Naive thymus-derived CD8-positive, alpha-beta T cell (primary cell): Measurements from ENCODE around the gene RHO. TPM values are rescaled to one million over a fixed set of nuclear protein-coding genes. Genes with fewer than 3 reads are reported as not detected.

Source experiments
- ATAC-seq, 2 donors: fragments of 150-1000 bp; cut with Tn5 transposase in 1 of 2; sonication (Bioruptor Pico), chemical (Tn5 transposase) in 1 of 2; 1 replicate in 1 of 2; 2 replicates in 1 of 2; pipeline ENCODE4 v1.10.0; 2021; ENCODE audit warnings: mild to moderate bottlenecking in 2 of 2, moderate library complexity in 2 of 2
- POLR2A ChIA-PET: fragments of 350-600 bp; sonication (Branson Sonifier 250); formaldehyde crosslinking; loops from one replicate; lab custom pipeline; 2021; ENCODE audit warnings: antibody characterized with exemption; lab: Charles Lee
- DNase-seq, 10 donors: peaks; one replicate each; pipeline versions ENCODE4 v3.0.0 to v3.0.0-alpha.2; 2020 to 2022
- H3K27ac Mint-ChIP-seq, 10 donors: one replicate each; pipeline ENCODE4 v1.8.0; 2020 to 2022; ENCODE audit warnings: mild to moderate bottlenecking in 10 of 10, mixed read lengths in 10 of 10, moderate library complexity in 4 of 10, inconsistent platforms in 1 of 10
- H3K27me3 Mint-ChIP-seq, 5 donors: one replicate each; pipeline ENCODE4 v1.8.0; 2021 to 2022; ENCODE audit warnings: mixed read lengths in 5 of 5
- H3K36me3 Mint-ChIP-seq, 3 donors: one replicate each; pipeline ENCODE4 v1.8.0; 2020 to 2022; ENCODE audit warnings: mixed read lengths in 3 of 3, mild to moderate bottlenecking in 2 of 3, inconsistent platforms in 1 of 3
- H3K4me1 Mint-ChIP-seq, 4 donors: one replicate each; pipeline ENCODE4 v1.8.0; 2021 to 2022; ENCODE audit warnings: mixed read lengths in 4 of 4
- H3K4me3 Mint-ChIP-seq, 10 donors: one replicate each; pipeline ENCODE4 v1.8.0; 2020 to 2022; ENCODE audit warnings: mild to moderate bottlenecking in 10 of 10, mixed read lengths in 10 of 10, moderate library complexity in 6 of 10, inconsistent platforms in 1 of 10
- H3K9me3 Mint-ChIP-seq, 9 donors: one replicate each; pipeline ENCODE4 v1.8.0; 2020 to 2022; ENCODE audit warnings: mixed read lengths in 9 of 9, mild to moderate bottlenecking in 3 of 9, inconsistent platforms in 1 of 9, moderate library complexity in 1 of 9
- polyA plus RNA-seq, 3 donors: library from polyadenylated mRNA; unstranded; fragments of 300-500 nt; fragmentation: Illumina TruSeq; gene quantifications; one replicate each; pipeline ENCODE4 v1.2.3, GENCODE V29; 2021
- total RNA-seq, 8 experiments: library from RNA in 2 of 8; stranded (reverse) in 2 of 8; gene quantifications; one replicate each; pipeline ENCODE4 v1.2.3 and lab custom pipeline; 2021 to 2026

The RHO gene
- total and polyA plus RNA-seq, 5 experiments from 2014 or later, result 0.13 TPM; not detected in 4

DNA sequence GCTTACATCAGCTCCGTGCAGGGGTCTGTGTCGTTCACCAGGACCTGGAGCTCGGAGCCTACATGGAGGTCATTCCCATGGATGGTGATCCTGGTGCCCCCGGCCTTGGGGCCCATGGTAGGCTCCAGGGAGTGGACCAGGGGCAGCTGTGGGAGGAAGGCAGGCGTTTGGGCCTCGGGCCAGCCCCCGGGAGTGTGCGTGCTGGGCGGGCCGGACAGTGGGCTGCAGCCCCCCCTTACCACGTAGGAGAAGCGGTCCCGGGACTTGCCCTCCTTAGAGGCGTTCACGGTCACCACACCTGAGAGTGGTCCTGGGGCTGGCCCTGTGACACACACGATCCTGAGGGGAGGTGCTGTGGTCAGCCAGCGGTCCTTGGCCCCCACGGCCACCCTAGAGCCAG, 44.2 kb downstream of the RHO start:
- ATAC-seq, result no peak
- Mint-ChIP-seq H3K9me3 (no peaks in the 10 kb centered on the region), H3K27ac (peak overlapping the region in 4 of 10 donors; percentile 8 to 96 (median 40)), H3K4me3 (no peak overlapping the region), H3K27me3 (peaks cover 0 to 2% (median 0%) of the 10 kb centered on the region in 5 donors), H3K36me3 (no peaks in the 10 kb centered on the region), H3K4me1 (peaks cover 15 to 34% (median 26%) of the 10 kb centered on the region in 4 donors)
- no peak for DNase-seq
- POLR2A ChIA-PET, result interaction anchor here (0.6 kb wide), 1 partner anchor 557 kb away, joined by 3 read pairs; no protein-coding TSS in a partner anchor

DNA sequence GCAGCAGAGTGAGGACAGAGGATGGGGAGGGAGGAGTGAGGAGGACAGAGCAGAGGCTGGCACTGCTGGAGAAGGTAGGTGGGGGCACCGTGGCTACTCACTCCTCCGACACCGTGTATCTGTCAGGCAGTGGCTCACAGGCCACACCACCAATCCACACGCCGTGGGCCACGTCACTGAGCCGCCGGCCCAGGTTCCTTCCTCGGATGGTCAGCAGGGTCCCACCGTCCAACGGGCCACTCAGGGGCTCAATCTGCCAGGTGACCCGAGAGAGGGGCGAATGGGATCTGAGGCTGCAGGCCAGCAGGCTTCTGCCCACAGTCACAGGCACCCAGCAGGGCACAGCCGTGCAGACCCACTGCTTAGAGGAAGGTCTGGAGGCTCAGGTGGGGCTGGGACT, 45.1 kb downstream of the RHO start:
- H3K4me3 Mint-ChIP-seq, result no peak overlapping the region
- H3K9me3 Mint-ChIP-seq, result no peaks in the 10 kb centered on the region
- H3K27ac Mint-ChIP-seq, result peak overlapping the region in 7 of 10 donors; percentile 8 to 96 (median 77)
- H3K36me3 Mint-ChIP-seq, result no peaks in the 10 kb centered on the region
- DNase-seq (no peak), ATAC-seq (no peak)
- H3K27me3 Mint-ChIP-seq, result peaks cover 0 to 2% (median 0%) of the 10 kb centered on the region in 5 donors
- H3K4me1 Mint-ChIP-seq, result peaks cover 20 to 40% (median 35%) of the 10 kb centered on the region in 4 donors
- POLR2A ChIA-PET, result interaction anchor here (1.0 kb wide), 1 partner anchor 13 kb away, joined by 3 read pairs; no protein-coding TSS in a partner anchor

DNA sequence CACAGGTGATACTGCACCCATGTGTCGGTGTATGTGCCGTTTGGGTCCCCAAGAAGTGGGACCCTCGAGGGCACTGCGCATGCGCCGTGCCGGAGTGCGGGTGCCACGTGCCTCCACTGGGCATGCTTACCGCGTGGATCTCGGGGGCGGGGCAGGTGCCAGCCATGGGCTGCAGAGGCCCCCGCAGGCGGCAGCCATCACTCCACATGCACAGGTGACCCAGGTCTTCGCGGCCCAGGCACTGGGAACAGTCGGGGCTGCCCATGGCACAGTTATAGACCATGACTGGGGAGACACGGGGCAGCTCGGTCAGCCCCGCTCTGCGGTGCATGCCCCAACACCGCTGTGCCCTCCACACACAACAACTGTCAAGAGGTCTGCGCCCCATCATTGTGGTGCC, 45.8 kb downstream of the RHO start:
- POLR2A ChIA-PET, result interaction anchor here (1.0 kb wide), 1 partner anchor 13 kb away, joined by 3 read pairs; no protein-coding TSS in a partner anchor
- H3K27me3 Mint-ChIP-seq, result peaks cover 0 to 2% (median 0%) of the 10 kb centered on the region in 5 donors
- peaks cover 22 to 46% (median 39%) of the 10 kb centered on the region in 4 donors for H3K4me1 Mint-ChIP-seq
- peak overlapping the region in 8 of 10 donors; percentile 46 to 96 (median 92) for H3K27ac Mint-ChIP-seq
- no peak overlapping the region for H3K4me3 Mint-ChIP-seq
- DNase-seq (no peak), ATAC-seq (no peak)
- H3K36me3 Mint-ChIP-seq, result no peaks in the 10 kb centered on the region
- H3K9me3 Mint-ChIP-seq, result no peaks in the 10 kb centered on the region

DNA sequence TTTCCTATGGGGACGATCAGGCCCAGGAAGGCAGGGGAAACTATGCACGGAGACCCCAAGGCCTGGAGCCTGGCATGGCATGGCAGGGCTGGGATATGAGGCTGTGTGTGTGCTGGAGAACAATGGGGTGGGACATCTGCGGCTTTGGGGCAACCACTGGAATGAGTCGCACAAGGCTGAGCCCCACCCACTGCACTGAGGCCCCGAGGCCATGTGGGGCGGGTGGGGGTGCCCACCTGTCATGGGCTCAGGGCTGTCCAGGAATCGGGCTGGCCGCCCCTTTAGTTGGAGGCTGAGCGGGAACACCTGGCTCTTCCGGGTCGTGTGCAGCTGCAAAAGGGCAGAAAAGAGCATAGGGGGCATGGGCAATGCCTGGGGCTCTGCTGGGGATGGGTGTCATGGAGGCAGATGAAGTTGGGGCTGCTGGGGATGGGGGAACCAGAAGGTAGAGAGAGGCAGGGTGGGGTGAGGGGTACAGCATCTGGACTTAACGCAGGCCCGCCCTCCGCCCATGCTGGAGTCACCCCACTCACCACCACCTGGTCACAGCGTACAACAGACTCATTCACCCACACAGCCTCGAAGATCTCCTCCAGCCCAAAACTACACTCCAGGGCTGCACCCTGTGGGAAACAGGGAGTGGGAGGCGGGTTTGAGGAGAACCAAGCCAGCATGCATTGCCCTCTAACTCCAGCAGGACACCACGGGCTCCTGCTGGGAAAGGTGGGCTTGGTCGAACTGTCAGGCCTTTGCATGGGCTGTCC, 47.0 kb downstream of the RHO start:
- no peaks in the 10 kb centered on the region for H3K36me3 Mint-ChIP-seq
- no peaks in the 10 kb centered on the region for H3K9me3 Mint-ChIP-seq
- peaks cover 0 to 2% (median 0%) of the 10 kb centered on the region in 5 donors for H3K27me3 Mint-ChIP-seq
- no peak for DNase-seq
- H3K27ac Mint-ChIP-seq, result peak overlapping the region in 9 of 10 donors; percentile 33 to 97 (median 94)
- peaks cover 23 to 50% (median 40%) of the 10 kb centered on the region in 4 donors for H3K4me1 Mint-ChIP-seq
- H3K4me3 Mint-ChIP-seq, result peak overlapping the region in 2 of 10 donors; percentile 26 to 72
- no peak for ATAC-seq
- POLR2A ChIA-PET, result interaction anchor here (2.2 to 4.1 kb wide), 5 partner anchors 9 to 32 kb away, joined by 10 to 42 read pairs (median 12); partner anchors contain the start of gene PLXND1

DNA sequence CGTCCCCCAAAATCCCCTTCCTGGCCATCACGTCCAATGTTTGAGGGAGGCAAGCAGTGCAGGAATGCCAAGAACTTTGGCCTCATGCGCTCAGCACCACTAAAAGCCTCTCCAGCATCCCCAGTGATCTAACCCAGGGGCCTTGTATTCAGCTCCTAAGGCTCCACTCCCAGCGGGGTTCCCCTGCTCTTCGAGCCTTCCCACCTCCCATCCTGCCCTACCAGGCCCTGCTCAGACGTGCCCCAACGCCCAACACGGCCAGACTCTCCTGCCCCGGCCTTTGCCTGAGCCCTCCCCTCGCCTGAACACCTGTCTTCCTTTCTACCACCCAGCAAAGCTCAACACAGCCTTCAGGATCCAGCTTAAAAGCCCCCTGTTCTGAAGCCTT, 47.6 kb downstream of the RHO start:
- H3K4me1 Mint-ChIP-seq, result peaks cover 25 to 52% (median 40%) of the 10 kb centered on the region in 4 donors
- peaks cover 0 to 2% (median 0%) of the 10 kb centered on the region in 5 donors for H3K27me3 Mint-ChIP-seq
- POLR2A ChIA-PET, result interaction anchor here (2.1 to 4.1 kb wide), 6 partner anchors 10 to 32 kb away, joined by 5 to 42 read pairs (median 12); partner anchors contain the start of gene PLXND1
- H3K4me3 Mint-ChIP-seq, result peak overlapping the region in 7 of 10 donors; percentile 1 to 72 (median 55)
- no peak for ATAC-seq
- H3K36me3 Mint-ChIP-seq, result no peaks in the 10 kb centered on the region
- no peak for DNase-seq
- H3K9me3 Mint-ChIP-seq, result no peaks in the 10 kb centered on the region
- peak overlapping the region; percentile 91 to 97 (median 94) for H3K27ac Mint-ChIP-seq

- ATAC-seq (peak; percentile 88 to 92), DNase-seq (peak; percentile 21 to 87 (median 77))
- Mint-ChIP-seq H3K27ac (peak overlapping the region; percentile 91 to 97 (median 94)), H3K4me1 (peaks cover 25 to 52% (median 40%) of the 10 kb centered on the region in 4 donors), H3K4me3 (peak overlapping the region in 9 of 10 donors; percentile 55 to 78 (median 66)), H3K9me3 (no peaks in the 10 kb centered on the region), H3K27me3 (peaks cover 0 to 2% (median 0%) of the 10 kb centered on the region in 5 donors), H3K36me3 (no peaks in the 10 kb centered on the region)
- POLR2A ChIA-PET, result interaction anchor here (0.8 to 4.1 kb wide), 12 partner anchors 10 to 535 kb away, joined by 3 to 42 read pairs (median 7); partner anchors contain the start of genes IFT122, MBD4, PLXND1 and TMCC1
Observed at GRCh38 chr3:129576514-129577352, 48.3 kb downstream of the RHO start.

DNA sequence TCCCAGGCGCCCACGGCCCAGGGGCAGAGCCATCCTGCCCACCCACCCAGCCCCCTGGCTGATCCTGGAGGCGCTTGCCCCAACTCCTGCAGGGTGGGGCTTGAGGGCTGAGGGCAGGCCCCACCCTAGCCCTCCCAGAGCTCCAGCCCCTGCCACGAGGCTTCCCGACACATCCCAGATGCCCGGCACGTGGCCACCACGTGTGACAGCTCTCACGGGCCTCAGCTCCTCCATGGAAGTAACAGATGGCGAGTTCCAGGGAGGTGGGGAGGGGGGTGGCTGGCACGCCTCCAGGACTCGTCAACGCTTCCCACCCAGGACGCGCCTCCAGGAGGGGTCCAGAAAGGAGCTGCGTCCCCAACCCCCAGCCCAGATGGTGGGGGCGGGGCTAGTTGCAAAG, 48.9 kb downstream of the RHO start:
- POLR2A ChIA-PET, result interaction anchor here (0.8 to 4.1 kb wide), 12 partner anchors 10 to 535 kb away, joined by 3 to 42 read pairs (median 7); partner anchors contain the start of genes IFT122, MBD4, PLXND1 and TMCC1
- no peaks in the 10 kb centered on the region for H3K36me3 Mint-ChIP-seq
- H3K27me3 Mint-ChIP-seq, result peaks cover 0 to 2% (median 0%) of the 10 kb centered on the region in 5 donors
- ATAC-seq (no peak), DNase-seq (no peak)
- H3K9me3 Mint-ChIP-seq, result no peaks in the 10 kb centered on the region
- H3K27ac Mint-ChIP-seq, result peak overlapping the region in 8 of 10 donors; percentile 19 to 97 (median 93)
- peaks cover 25 to 52% (median 40%) of the 10 kb centered on the region in 4 donors for H3K4me1 Mint-ChIP-seq
- H3K4me3 Mint-ChIP-seq, result peak overlapping the region in 5 of 10 donors; percentile 55 to 78 (median 68)

GRCh38 chr3:129577925-129578786, 49.7 kb downstream of the RHO start:
- peaks cover 25 to 51% (median 40%) of the 10 kb centered on the region in 4 donors for H3K4me1 Mint-ChIP-seq
- ATAC-seq, result peak in 1 of 2 donors; percentile 33
- H3K9me3 Mint-ChIP-seq, result no peaks in the 10 kb centered on the region
- H3K36me3 Mint-ChIP-seq, result no peaks in the 10 kb centered on the region
- H3K27ac Mint-ChIP-seq, result peak overlapping the region; percentile 60 to 92 (median 80)
- POLR2A ChIA-PET, result interaction anchor here (0.8 to 4.1 kb wide), 11 partner anchors 9 to 534 kb away, joined by 3 to 42 read pairs (median 5); partner anchors contain the start of gene PLXND1
- H3K27me3 Mint-ChIP-seq, result peaks cover 0 to 2% (median 0%) of the 10 kb centered on the region in 5 donors
- peak overlapping the region in 7 of 10 donors; percentile 45 to 68 (median 54) for H3K4me3 Mint-ChIP-seq
- peak in 5 of 10 donors; percentile 5 to 39 (median 34) for DNase-seq

DNA sequence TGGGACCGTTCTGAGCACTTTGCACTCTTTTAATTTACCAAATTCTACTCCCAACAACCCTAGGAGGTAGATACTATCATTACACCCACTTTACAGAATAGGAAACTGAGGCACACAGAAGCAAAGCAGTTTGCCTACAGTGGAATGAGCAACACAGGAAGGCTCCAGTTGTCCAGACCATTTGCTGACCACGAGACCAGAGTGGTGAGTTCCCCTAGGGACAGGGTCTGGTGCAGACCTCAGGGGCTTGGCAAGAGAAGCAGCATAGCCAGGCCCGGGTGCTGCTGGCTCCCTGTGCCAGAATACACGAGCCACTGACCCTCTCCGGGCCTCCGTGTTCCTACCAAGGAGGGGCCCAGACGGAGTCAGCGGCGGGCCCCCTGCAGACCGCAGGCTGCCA, 51.6 kb downstream of the RHO start:
- POLR2A ChIA-PET, result interaction anchor here (1.4 kb wide), 1 partner anchor 25 kb away, joined by 3 read pairs; no protein-coding TSS in a partner anchor
- Mint-ChIP-seq H3K27me3 (no peaks in the 10 kb centered on the region), H3K36me3 (no peaks in the 10 kb centered on the region), H3K4me1 (peaks cover 22 to 46% (median 38%) of the 10 kb centered on the region in 4 donors), H3K4me3 (no peak overlapping the region), H3K27ac (peak overlapping the region in 5 of 10 donors; percentile 4 to 85 (median 40)), H3K9me3 (no peaks in the 10 kb centered on the region)
- no peak for ATAC-seq
- no peak for DNase-seq

DNA sequence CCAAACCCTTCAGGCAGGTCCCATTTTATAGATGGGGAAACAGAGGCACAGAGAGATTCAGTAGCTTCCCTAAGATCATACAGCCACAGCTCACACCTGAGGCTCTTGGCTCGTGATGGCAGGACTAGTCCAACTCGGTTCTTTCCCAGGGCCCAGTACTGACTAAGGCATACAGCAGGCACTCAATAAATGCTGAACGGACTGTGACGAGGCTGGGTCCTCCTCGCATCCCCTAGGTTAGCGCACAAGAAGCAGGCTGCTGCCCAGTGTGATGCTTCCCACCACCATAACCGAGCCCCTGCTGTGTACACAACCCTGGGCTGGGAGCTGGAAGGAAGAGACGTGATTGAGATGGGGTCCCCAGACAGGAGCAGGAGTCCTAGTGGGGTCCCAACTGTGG, 53.2 kb downstream of the RHO start:
- no peaks in the 10 kb centered on the region for H3K27me3 Mint-ChIP-seq
- peaks cover 14 to 30% (median 22%) of the 10 kb centered on the region in 4 donors for H3K4me1 Mint-ChIP-seq
- POLR2A ChIA-PET, result interaction anchor here (1.3 kb wide), 1 partner anchor 13 kb away, joined by 5 read pairs; no protein-coding TSS in a partner anchor
- H3K27ac Mint-ChIP-seq, result peak overlapping the region in 3 of 10 donors; percentile 51 to 86 (median 83)
- no peaks in the 10 kb centered on the region for H3K9me3 Mint-ChIP-seq
- DNase-seq (no peak), ATAC-seq (no peak)
- H3K4me3 Mint-ChIP-seq, result no peak overlapping the region
- H3K36me3 Mint-ChIP-seq, result no peaks in the 10 kb centered on the region

- ATAC-seq, result no peak
- Mint-ChIP-seq H3K27me3 (no peaks in the 10 kb centered on the region), H3K4me1 (peaks cover 9 to 24% (median 12%) of the 10 kb centered on the region in 4 donors), H3K27ac (peak overlapping the region in 3 of 10 donors; percentile 29 to 77 (median 71)), H3K9me3 (no peaks in the 10 kb centered on the region), H3K4me3 (no peak overlapping the region), H3K36me3 (no peaks in the 10 kb centered on the region)
- no peak for DNase-seq
- POLR2A ChIA-PET, result no interaction called here
Observed at GRCh38 chr3:129582799-129583198, 54.4 kb downstream of the RHO start.
